NCI-H226 (cell line): ENCODE data around the gene TMEM120B.
"Not testable (repeated sequence)": the region's sequence is repeated elsewhere in the genome, so short reads cannot be mapped to it uniquely, and the experiment has no call there.

Experiments
- DNase-seq: peaks from one replicate; pipeline ENCODE4 v3.0.0-alpha.2; 2015

TMEM120B gene

DNA sequence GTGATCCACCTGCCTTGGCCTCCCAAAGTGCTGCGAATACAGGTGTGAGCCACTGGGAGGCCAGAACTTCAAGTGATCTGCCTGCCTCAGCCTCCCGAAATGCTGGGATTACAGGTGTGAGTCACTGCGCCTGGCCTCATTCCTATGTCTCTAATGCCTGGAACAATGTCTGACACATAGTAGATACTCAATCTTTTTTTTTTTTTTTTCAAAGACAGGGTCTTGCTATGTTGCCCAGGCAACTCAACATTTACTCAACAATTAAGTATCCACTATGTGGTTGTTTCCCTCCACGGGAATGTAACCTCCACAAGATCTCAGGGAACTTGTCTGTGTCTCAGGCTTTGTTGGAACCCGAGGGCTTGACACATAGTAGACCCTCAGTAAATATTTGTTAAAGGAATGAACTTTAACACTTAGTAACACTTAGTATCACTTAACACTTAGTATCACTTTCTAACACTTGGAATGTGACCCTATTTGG is 3.0 kb upstream of the TMEM120B start:
- peak; percentile 50 for DNase-seq

DNA sequence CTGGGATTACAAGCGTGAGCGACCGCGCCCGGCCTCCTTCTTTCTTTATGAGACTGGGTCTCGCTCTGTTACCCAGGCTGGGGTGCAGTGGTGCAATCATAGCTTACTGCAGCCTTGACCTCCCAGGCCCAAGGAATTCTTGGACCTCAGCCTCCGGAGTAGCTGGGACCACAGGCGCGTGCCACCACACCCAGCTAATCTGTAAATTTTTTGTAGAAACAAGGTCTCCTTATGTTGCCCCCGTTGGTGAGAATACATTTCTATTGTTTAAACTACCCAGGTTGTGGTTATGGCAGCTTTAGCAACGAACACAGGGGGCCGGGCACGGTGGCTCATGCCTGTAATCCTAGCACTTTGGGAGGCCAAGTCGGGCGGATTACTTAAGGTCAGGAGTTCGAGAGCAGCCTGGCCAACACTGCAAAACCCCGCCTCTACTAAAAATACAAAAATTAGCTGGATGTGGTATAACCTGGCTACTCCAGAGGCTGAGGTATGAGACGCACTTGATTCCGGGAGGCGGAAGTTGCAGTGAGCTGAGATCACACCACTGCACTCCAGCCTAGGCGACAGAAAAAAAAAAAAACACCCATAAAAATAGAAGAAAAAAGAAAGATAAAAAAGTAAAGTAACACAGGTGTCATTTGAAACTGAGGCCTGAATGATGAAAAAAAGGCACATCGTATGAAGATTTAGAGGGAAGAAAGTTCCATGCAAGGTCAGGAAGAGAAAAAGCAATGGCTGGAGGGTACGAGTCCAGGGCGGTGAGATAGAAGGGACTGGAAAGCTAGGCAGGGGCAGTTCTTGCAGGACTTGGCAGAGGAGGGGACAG is 977 bp upstream of the TMEM120B start:
- no peak for DNase-seq

DNA sequence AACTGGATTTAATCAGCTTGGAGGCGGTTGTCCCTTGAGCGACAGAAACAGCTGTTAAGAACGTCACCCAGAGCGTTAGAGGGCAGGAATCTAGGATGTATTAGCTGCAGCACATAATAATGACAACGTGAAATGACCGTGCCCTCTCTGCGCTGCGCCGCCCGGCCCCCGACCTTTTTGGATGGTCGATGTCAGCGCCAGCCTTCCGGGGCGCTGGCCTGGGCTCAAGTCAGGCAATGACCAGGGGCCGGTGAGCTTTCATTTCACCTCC is 427 bp upstream of the TMEM120B start:
- DNase-seq = no peak

DNA sequence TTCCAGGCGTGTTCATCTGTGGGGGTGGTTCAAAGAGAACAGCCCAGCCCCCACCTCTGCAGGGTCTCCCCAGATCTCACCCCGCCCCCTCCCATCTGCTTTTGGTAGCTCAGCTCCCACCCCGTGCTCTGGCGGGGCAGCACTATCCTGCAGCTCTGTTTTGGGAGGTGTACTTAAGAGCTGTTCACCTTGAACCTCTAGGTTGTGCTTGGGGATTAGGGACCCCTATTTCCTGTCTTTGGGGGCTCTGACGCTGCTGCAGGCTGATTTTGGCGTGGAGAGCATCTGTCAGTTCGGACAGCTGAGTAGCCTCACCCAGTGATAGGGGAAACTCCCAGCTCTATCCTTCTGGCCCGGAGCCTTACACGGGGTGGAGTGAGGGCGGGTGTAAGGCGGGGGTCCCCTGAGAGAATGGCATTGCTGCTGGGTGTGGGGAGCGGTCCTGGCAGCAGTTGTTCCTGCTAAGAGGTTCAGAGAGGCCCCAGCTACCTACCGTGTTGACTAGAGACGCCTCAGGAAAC is 765 bp downstream of the TMEM120B start:
- no peak for DNase-seq

DNA sequence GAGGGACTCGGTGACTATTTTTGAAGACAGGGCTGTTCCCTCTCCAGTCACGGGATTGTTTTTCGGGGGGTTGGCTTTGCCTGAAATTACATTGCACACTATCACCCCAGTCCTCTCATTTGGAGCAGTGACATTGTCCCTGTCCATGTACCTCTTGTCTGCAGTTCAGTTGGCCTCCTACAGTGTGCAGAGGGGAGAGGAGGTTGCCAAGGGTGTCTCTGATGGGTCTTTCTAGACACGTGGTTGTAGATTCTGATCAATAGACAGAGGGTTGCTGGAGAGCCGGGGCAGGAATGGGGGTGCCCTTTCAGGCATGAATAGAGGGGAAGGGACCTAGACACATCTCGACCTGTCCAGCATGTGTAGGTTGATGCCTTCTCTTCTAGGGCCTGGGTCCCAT is 1.2 kb downstream of the TMEM120B start:
- no peak for DNase-seq

DNA sequence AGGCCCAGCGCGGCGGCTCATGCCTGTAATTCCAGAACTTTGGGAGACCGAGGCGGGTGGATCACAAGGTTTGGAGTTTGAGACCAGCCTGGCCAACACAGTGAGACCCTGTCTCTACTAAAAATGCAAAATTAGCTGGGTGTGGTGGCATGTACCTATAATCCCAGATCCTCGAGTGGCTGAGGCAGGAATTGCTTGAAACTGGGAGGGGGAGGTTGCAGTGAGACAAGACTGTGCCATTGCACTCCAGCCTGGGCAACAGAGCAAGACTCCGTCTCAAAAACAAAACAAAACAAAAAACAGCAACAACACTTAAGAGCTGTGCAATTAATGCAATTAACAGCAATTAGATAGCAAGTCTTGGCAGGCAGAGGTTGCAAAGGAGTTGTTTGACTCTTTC is 2.5 kb downstream of the TMEM120B start:
- DNase-seq = not testable (repeated sequence)

DNA sequence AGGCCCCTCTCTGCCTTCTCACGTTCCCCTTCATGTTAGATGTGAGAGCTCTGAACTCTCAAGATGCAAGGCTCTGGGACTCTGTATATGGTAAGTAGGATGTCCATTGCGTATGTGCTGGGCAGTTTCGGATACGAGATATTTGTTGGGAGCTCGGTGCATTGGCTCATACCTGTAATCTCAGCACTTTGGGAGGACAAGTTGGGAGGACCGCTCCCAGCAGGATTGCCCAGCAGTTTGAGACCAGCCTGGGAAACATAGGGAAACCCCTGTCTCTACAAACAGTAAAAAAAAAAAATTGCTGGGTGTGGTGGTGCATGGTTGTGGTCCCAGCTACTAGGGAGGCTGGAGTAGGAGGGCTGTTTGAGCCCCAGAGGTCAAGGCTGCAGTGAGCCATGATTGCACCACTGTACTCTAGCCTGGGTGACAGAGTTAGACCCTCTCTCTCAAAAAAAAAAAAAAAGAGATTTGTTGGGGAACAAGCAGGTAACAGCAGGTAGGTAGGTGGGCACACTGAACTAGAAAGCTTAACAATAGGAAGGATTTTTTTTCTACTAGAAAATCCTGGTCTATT is 3.4 kb downstream of the TMEM120B start:
- DNase-seq = no peak

DNA sequence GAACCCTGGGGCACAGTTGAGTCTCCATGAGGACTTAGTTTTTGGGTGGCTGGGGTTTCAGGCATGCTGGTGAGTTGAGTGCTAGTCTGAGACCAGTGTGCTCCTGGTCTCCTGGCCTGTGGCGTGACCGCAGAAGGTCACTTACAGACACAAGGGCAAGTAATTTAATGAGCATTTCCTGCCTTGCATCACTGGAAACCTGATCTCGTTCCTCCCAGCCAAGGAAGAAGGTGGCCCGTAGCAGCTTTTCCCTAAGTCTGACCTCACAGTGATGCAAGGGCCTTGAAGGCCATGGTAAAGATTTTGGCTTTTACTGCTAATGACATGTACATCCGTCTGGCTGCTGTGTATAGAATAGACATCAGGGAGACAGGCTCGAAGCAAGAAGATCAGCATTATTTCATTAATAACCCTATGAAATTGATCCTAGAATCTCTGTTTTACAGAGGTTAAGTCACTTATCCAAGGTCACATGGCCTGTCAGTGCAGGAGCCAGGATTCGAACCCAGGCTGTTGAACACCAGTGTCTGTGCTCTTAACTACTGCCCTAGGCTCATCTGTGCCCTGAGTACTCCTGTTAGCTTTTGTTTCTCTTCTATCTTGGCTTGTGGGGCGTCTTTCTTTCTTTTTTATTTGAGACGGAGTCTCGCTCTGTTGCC is 4.6 kb downstream of the TMEM120B start:
- peak; percentile 41 for DNase-seq

DNA sequence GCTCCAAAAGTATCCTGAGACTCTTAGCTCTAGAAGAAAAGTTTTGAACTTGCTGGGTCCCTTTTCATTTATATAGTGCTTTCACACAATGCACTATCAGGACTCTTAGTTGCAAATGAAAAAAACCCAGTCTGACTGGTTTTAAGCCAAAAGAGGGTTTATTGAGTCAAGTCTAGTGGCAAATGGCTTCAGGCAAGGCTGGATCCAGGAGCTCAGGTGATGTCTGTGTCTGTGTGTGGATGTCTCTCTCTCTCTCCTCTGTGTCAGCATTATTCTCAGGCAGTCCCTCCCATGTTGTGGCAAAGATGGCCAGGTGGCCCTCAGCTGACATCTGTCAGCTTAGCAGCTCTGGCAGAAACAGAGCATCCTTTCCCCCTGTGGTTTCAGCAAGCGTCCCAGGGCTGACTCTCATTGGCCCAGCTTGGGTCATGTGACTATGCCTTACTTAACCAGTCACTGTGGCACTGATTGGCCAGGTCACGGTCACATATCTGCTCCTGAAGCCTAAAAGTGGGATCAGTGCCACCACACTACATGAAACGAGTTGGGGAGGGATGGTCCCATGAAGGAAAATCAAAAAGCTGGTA is 6.2 kb downstream of the TMEM120B start:
- no peak for DNase-seq

DNA sequence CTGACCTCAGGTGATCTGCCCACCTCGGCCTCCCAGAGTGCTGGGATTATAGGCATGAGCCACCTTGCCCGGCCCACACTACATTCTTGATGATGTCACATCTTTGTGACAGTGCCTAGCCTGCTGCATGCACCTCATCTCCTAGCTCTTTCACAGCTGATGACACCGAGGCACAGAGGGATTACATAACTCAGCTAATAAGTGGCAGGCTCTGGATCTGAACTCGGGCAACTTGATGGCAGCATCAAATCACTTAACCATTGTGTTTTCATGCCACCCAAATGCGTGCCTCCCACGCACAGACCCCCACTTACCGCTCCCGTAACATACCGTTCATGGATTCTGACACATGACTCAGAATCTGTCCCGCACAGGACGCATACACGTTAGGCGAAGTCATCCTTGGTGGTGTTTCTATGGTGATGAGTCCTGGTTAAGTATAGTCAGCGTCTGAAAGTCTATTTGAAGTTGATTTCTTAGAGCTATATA is 7.4 kb downstream of the TMEM120B start:
- DNase-seq = peak; percentile 87

DNA sequence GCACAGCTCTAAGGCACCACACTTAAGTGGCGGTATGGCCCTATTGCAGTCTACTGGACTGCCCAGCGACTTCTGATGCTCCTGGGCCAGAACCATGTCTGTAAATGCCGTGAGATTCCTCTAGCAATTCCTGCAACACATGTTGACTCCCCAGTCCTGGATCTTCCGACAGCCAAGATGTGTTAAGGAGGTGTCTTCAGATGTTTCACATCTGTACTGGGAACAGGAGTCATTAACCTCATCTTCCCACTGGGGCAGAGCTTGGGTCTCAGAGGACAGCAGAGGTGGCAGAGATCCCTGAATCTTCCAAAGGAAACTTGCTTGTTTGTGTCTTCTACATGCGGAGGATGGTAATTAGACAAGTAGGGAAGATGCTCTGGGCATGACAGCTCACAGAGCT is 8.2 kb downstream of the TMEM120B start:
- no peak for DNase-seq

DNA sequence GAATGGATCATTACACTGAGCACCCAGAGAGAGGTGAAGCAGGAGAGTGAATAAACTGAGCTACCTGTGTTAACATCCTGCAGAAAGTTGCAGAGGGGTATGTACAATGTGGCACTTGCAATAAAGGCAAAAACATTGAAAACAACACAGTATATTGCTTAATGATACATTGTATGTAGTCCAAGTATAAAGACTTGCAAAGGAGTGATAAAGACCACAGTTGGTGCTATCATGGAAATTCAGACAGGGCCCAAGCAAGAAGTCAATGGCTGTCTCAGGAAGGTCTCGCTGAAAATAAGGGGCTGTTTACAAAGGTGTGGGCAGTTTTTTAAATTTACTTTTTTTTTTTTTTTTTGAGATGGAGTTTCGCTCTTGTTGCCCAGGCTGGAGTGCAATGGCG is 10.0 kb downstream of the TMEM120B start:
- no peak for DNase-seq

DNA sequence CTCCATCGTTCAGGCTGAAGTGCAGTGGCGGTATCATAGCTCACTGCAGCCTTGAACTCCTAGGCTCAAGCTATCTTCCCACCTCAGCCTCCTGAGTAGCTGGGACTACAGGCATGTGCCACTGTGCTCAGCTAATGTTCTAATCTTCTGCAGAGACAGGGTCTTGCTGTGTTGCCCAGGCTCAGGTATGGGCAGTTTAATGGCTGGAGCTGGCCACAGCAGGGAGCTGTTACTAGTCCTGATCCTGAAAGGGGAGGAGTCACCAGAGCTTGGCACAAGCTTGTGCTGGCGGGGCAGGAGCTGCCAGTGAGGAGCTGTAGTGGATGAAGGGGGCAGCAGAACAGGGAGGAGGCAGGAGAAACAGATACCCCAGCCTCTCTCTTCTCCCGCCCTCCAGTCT is 10.6 kb downstream of the TMEM120B start:
- DNase-seq = no peak

DNA sequence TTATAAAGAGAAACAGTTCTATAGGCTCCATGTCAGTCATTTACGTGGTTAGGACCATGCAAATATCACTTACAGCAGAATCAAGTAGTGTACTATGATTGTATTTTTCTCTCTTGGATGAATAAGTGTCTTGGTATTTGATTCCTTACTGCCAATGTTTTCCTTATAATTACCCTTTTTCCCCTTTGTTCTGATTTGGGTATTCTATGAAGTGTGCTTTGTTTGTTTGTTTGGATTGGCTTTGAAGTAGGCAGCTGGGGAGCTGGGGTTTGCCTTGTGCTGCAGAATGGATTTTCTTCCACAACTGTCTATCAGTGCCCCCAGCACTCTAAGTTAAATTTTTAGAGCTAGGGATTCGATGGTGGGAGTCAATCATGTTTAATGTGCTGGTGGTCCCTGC is 12.4 kb downstream of the TMEM120B start:
- DNase-seq = no peak

DNA sequence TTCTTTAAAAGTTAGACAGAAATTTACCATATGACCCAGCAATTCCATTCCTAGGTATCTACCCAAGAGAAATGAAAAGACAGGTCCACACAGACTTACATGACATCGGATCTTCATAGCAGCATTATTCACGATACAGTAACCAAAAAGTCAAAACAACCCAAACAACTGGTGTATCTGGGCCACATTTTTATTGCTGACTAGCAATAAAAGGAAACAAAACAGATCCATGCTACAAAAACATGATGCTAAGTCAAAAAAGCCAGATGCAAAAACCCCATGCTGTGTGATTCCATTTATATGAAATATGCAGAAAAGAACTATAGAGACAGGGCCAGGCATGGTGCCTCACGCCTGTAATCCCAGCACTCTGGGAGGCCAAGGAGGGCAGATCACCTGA is 12.9 kb downstream of the TMEM120B start:
- DNase-seq = no peak

DNA sequence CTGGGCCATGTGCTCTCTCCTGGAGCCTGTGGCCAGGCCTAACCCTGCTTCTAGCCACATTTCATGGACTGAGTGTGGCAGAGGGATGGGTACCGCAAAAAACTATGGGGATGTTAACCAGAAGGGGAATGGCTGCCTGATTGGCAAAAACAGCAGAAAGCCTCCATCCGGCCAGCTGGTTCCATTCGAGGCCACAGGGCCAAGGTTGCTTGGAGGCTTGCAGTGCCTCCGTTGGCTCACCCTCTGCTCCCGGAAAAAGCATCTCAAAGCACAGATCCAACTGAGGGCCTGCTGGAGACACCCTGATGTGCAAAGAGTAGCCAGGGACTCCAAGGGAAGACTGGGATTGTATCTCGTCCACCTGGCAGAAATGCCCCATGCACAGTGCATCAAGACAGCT is 16.5 kb downstream of the TMEM120B start:
- no peak for DNase-seq

DNA sequence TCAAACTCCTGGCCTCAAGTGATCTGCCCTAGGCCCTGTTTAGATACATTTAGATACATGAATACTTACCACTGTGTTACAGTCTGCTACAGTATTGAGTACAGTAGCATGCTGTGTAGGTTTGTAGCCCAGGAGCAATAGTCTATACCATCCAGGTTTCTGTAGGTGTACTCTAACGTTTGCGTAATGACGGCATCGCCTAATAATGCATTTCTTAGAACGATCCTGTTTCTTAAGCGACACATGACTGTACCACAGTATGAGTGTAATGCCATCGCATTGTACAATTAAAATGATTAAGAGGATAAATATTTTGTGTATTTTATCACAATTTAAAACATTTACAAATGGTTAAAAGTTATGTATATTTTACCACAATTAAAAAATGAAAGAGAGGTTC is 18.9 kb downstream of the TMEM120B start:
- no peak for DNase-seq

DNA sequence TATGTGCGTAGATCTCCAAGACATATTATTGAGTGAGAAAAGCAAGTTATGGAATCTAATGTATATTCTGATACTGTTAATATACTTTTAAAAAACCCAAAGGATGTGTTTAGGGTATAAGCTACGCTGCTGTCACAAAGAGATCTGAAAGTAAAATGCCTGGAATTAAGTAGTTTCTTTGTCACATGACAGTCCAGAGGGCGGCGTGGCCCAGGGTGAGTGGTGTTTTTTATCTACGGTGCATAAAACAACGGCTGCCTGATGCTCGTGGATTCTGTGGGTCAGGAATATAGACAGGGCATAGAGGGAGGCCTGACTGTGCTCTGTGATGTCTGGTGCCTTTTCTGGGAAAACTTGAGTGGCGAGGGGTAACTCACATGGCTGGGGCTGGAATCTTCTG is 21.3 kb downstream of the TMEM120B start:
- DNase-seq = no peak

DNA sequence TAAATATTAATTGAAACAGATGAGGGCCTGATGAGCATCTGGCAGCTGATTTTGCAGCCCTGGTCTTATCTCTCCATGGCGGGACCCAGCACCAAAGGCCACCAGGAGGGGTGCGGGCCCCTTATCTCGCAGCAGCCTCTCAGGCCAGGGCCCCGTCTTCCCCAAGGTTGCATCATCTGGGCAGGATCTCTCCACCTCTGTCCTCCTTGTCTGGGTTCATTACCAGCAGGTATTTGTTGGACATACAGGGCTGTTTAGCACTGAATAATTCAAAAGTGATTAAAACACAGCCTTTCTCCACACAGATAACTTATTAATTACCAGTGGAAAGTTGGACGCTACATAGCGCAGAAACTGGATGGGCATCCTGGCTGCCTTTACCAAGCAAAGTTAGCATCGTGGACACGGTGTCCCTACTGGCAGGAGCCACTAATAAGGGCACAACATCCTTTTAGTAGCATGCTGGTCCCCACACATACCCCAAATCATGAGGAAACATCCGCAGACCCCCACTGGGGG is 25.8 kb downstream of the TMEM120B start:
- DNase-seq = no peak

DNA sequence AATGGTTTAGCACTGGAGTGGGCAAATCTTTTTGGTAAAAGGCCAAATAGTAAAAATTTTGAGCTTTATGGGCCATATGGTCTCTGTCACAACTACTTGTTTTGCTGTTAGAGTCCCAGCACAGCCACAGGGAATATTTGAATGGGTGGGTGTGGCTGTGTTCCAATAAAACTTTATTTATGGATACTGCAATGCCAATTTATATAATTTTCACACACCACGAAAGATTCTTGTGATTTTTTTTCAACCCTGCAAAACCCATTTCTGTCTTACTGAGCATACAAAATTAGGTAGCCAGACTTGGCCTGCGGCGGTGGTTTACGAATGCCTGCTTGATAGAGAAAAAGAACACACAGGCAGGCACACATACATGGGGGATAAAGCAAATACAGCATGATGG is 28.3 kb downstream of the TMEM120B start:
- no peak for DNase-seq

DNA sequence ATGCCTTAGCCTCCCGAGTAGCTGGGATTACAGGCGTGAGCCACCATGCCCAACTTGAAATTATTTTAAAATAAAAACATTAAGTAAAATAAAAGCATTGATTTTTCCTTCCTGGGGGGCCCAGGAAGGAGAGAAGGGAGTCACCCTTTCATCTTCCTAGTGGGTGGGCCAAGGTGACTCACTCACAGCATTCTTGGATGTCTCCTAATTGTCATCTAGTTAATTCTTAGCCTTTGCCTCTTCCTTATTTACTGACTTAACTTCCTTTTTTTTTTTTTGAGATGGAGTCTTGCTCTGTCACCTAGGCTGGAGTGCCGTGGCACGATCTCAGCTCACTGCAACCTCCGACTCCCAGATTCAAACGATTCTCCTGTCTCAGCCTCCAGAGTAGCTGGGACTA is 29.2 kb downstream of the TMEM120B start:
- DNase-seq = no peak

DNA sequence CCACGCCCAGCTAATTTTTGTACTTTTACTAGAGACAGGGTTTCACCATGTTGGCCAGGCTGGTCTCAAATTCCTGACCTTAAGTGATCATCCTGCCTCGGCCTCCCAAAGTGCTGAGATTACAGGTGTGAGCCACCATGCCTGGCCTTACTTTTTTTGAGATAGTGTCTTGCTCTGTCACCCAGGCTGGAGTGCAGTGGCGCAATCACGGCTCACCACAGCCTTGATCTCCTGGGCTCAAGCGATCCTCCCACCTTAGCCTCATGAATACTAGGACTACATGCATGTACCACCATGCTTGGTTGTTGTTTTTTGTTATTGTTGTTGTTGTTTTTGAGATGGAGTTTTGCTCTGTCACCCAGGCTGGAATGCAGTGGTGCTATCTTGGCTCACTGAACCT is 33.0 kb downstream of the TMEM120B start:
- DNase-seq = not testable (repeated sequence)

DNA sequence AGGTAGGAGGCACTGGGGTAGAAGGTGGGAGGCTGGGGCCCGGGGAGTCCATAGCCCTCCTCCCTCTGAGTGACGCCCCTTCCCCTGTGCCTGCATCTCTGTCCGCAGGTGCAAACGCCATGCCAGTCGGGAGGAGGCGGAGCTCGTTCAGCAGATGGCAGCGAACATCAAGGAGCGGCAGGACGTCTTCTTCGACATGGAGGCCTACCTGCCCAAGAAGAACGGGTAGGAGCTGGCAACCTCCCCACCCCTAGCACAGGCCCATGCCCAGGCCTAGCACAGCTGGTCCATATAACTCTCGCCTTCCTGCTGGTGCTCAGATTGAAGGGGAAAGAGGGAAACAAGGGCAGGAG is 35.6 kb downstream of the TMEM120B start:
- DNase-seq = no peak
